Fibroblast of peridontal ligament (primary cell): Measurements from ENCODE around the gene KIAA0753.

Experiments used
- DNase-seq: peaks from one replicate; pipeline ENCODE4 v3.0.0-alpha.2; 2010; ENCODE audit errors: extremely low read depth

Gene KIAA0753

DNA sequence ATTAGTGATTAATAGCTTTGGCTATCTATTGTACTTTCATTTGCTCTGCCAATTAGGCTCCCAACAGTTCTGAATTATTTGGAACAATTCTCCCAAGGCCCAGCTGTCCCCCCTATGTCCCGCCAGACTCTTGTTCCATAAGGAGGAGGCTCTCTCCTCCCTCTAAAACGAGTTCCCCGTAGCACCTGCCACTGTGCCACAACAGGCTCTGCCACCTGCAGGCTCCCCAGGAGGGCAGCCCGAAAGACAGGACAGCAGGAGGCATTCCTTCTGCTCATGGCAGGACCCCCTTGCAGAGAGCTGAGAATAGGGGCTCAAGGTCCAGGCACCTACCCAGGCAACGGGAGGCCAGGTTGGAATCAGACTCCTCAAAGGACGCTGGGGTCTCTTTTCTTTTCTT, 93.2 kb downstream of the KIAA0753 start:
- no peak for DNase-seq

DNA sequence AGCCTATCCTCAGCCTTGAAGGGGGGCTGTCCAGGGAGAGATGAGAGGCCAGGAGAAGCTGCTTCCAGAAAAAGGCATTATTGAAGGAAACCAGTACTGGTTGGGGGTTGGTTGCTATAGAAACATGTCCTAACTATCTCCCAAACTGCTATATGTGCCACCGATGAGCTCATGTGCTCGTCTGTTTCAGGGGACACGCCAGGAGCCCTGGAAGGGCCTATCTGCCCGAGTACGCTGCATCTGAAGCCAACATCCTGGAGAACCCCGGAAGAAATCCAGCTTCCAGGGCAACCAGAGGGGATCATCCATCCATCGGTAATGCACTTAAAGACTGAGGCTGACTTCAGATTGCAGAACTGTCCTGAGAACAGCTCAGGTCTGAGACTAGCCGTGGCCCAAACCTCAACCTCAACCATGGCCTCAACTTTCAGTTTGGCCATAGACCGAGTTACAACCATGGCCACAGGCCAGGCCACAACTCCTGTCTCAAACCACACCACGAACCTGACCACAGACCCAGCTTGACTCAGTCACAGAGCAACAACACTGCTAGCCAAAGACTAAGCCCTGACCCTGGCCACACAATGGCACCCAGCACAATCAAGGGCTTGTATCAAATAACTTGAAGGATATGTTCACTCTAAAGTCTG, 94.3 kb downstream of the KIAA0753 start:
- peak; percentile 65 for DNase-seq

GRCh38 chr17:6545291-6545690, 95.2 kb downstream of the KIAA0753 start:
- no peak for DNase-seq

DNA sequence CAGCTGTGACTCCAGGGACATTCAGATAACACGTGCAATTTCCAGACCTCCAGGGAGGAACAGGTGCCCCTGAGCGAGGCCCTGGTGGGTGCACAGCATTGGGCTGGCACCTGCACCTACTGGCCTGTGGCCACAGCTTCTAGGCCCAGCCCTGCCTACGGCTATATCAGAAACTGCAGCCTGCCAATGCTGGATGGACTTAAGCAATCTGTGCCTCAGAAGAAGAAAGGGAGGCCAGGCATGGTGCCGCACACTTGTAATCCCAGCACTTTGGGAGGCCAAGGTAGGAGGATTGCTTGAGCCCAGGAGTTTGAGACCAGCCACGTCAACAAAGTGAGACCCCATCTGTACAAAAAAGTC, 96.5 kb downstream of the KIAA0753 start:
- no peak for DNase-seq

DNA sequence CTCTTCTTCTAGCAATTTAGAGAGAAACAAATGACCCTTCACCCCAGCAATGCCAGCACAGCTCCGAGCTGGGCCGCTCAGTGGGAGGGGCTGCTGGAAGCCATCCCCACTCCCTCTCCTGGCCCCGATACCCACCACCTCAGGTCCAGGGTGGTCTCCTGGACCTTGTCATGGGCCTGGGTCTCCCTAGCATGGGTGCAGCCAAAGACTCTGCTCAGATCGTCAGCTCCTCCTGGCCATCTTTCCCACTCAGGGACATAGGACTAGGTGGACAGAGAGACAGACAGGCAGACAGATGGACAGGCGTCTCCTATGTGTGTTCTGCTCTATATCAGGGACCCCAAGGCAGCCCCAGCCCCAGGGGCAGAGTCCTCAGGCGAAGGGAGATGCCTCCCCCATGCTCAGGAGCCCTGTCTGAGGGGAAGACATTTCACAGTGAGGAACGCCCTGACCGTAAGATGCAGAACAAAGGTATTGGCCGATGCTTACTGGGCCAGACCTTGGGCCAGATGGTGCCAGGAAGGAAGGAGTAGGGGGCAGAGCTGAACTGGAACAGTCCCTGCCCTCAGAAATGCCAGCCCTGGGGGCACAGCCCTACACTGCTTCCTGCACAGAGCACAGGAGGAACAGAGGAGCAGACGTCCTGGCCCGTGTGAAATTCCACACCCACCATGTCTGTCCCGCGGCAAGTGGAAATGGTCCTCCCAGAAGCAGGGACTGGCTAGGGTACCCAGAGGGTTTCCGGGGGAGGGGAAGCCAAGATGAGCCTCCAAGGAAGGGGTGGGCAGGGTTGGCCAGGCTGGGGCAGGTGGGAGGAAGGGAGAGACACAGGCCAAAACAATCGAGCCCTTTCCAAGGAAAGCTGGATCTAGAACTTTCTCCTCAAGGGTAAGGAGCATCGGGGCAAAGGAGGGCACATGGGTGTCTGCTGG, 97.2 kb downstream of the KIAA0753 start:
- no peak for DNase-seq

- no peak for DNase-seq
Observed at GRCh38 chr17:6542577-6542976, 97.9 kb downstream of the KIAA0753 start.

DNA sequence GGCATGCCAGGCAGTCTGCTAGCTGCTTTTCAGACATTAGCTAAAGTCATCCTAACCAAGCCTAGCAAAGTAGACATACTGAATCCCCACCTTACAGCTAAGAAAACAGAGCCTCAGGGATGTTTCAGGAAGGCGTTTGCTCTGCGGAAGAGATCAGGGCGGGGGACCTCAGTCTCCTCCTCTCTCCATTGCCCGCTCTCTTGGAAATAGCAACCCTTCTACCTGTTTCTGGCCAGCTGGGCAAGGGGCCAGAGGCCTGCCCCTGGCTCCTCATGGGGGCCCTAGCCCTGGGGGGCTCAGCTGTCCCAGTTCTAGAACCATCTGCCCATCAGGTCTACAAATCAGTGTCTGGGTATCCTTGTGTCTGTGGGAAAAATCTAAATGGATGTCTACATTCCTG, 98.6 kb downstream of the KIAA0753 start:
- DNase-seq: no peak

- DNase-seq: no peak
Observed at GRCh38 chr17:6539871-6540270, 100.6 kb downstream of the KIAA0753 start.

DNA sequence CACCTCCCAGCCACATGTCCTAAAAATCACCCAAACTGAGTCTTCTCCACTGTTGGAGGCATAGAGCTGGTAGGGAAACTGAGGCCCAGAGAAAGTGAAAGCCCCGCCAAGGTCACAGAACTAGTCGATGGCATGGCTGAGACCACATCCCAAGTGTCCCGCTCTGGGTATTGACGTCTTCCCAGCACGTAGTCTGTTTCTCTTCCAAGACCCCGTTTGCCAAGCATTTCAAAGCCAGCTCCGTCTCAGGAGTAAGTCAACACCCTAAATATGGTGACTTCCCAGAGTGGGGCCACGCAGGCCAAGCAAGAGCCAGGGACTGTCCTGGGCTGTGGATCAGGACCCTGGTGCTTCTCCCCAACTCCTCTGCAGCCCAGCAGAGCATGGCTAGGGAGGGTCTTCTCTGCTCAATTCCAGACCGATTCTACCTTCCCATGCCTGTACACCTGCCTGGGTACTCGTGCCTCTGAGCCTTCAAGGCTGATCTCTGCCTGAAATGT, 103.9 kb downstream of the KIAA0753 start:
- no peak for DNase-seq

DNA sequence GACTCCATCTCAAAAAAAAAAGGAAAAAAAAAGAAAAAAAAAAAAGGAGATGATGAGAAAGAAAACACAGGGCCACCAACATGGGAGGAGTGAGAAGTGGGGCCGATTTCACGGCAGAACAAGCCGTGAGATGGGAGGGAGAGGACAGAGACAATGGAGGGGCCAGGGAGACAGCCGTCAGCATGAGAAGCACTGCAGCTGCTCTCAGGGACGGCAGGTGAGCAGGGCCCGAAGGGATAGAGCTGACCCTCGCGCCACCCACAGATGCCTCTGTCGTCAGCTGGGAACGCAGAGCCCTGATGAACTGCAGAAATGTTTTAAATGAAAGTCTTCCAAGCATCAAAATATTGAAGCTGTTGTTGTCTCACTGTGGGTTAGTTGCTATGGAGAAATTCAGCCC, 104.5 kb downstream of the KIAA0753 start:
- DNase-seq: no peak

DNA sequence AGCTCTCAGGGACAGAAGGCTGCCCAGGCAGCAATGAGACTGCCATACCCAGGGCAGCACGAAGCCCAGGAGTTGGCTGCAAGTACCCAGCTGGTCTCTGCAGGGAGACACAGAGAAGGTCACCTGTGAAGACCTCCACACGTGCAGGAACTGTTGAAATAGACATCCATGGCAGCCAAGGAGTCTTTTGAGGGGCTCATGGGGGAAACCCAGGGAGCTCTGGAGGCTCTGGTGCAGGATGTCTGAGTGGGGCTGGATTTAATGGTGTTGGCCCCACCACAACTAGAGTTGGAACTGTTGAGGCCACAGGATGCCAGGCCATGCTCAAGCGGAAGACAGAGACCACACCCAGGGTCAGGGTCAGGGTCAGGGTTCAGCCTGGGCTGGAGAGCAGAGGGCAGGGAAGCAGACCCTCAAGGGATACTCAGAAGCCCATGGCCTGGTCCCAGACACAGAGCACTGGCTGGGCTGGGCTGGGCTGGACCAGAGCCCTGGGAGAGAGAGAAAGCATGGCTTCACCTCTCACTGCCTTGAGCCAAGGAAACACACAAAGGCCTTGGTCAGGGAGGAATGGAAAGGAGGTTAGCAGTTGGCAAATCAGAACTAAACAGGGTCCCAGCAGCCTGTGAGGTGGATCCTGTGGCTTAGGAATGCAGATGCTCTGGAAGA, 105.5 kb downstream of the KIAA0753 start:
- no peak for DNase-seq

- no peak for DNase-seq
Observed at GRCh38 chr17:6532441-6532885, 108.0 kb downstream of the KIAA0753 start.

GRCh38 chr17:6531575-6531974, 108.9 kb downstream of the KIAA0753 start:
- no peak for DNase-seq

DNA sequence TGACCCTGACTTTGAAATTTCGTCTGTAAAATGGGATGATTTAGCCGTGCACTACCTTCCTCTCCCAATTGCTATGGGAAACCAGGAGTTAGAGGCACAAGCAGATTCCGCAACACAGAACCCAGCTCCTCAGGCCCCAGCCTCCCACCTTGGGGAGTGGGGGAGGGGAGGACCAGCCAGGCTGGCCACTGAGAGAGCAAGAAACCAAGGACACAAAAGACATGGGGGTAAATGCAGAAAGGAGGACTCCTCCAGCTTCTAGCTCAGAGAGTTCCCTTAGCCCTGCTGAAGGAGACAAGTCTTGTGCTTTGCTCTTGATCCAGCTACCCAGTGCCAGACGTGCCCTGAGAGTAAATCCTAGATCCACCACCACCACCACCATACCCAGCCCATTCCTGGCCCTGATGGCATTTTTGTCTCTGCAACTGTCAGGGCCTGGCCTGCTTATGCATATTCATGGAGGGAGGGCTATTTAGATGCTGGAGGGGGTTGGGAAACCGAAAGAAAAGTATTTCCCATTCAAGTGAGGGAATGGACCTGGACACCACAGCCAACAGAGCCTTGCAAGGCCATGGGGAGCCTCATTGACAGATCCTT, 110.1 kb downstream of the KIAA0753 start:
- DNase-seq: no peak

- no peak for DNase-seq
Observed at GRCh38 chr17:6528557-6528956, 112.0 kb downstream of the KIAA0753 start.
